ENCODE measurements around the gene ANKRD29.
"Not testable (repeated sequence)": the region's sequence is repeated elsewhere in the genome, so short reads cannot be mapped to it uniquely, and the experiment has no call there.

The ANKRD29 gene

GRCh38 chr18:23578891-23579653 lies 83.6 kb downstream of the ANKRD29 start:
- no peak for DNase-seq

- no peak for DNase-seq
Observed at GRCh38 chr18:23578067-23578701, 84.5 kb downstream of the ANKRD29 start.

GRCh38 chr18:23577521-23577920 lies 85.2 kb downstream of the ANKRD29 start:
- DNase-seq: not testable (repeated sequence)

- no peak for DNase-seq
Observed at GRCh38 chr18:23575309-23575651, 87.4 kb downstream of the ANKRD29 start.

- no peak for DNase-seq
Observed at GRCh38 chr18:23574611-23575308, 88.0 kb downstream of the ANKRD29 start.

GRCh38 chr18:23573626-23574431 lies 88.9 kb downstream of the ANKRD29 start:
- no peak for DNase-seq

- no peak for DNase-seq
Observed at GRCh38 chr18:23573020-23573419, 89.7 kb downstream of the ANKRD29 start.

GRCh38 chr18:23572570-23572969 lies 90.1 kb downstream of the ANKRD29 start:
- no peak for DNase-seq

- no peak for DNase-seq
Observed at GRCh38 chr18:23572012-23572411, 90.7 kb downstream of the ANKRD29 start.

GRCh38 chr18:23570912-23571504 lies 91.7 kb downstream of the ANKRD29 start:
- no peak for DNase-seq

GRCh38 chr18:23569299-23570063 lies 93.2 kb downstream of the ANKRD29 start:
- no peak for DNase-seq

GRCh38 chr18:23568281-23569138 lies 94.2 kb downstream of the ANKRD29 start:
- DNase-seq: no peak

GRCh38 chr18:23567671-23568070 lies 95.0 kb downstream of the ANKRD29 start:
- DNase-seq: no peak

- DNase-seq: no peak
Observed at GRCh38 chr18:23565916-23566547, 96.7 kb downstream of the ANKRD29 start.

- DNase-seq: no peak
Observed at GRCh38 chr18:23563377-23564043, 99.2 kb downstream of the ANKRD29 start.

GRCh38 chr18:23560186-23560585 lies 102.5 kb downstream of the ANKRD29 start:
- DNase-seq: no peak

GRCh38 chr18:23557511-23557910 lies 105.2 kb downstream of the ANKRD29 start:
- not testable (repeated sequence) for DNase-seq

GRCh38 chr18:23556145-23556780 lies 106.4 kb downstream of the ANKRD29 start:
- no peak for DNase-seq

GRCh38 chr18:23553887-23554286 lies 108.8 kb downstream of the ANKRD29 start:
- DNase-seq: no peak

Data from NCI-H146 (cell line).